Measurements from ENCODE around the gene CD34.
A peak's percentile ranks its signal among the peaks of the same experiment; 100 is the strongest.
"Not testable (repeated sequence)": the region's sequence is repeated elsewhere in the genome, so short reads cannot be mapped to it uniquely, and the experiment has no call there.

CD34 gene

DNA sequence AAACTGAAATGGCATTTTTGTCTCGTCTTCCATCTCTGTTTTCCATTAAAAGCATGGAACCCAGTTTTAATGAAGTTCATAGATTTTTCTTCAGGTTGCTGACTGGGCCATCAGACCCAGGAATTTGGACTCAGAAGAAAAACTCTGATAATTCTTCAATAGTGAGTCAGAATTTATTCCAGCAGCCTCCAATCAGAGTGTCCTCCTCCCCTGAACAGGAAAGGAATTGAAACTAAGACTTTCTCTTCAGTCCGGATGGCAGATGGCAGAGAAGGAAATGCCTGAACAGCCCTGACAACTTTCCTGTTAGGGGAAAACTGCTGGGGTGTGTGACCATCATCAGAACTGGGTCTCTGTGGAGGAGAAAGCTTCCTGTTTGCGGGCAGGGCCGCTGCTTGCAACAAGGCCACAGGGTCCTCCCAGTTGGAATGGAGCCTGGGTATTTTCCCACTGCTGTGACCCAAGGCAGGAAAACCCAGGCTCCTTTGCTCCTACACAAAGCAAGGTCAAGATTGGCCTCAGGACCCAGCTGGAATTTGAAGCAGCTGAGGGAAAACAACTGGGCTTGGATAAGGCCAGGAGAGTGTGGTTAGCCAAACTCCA is 20.7 kb downstream of the CD34 start:
- Mint-ChIP-seq H3K27me3 (peaks cover 25% of the 10 kb centered on the region), H3K36me3 (ENCODE audit: insufficient read depth) (no peaks in the 10 kb centered on the region), H3K4me3 (no peak overlapping the region), H3K27ac (ENCODE audit: low read depth) (no peak overlapping the region), H3K4me1 (peaks cover 4% of the 10 kb centered on the region), H3K9me3 (no peaks in the 10 kb centered on the region)
- ATAC-seq (replicated peaks; ENCODE audit: extremely low read depth, poor library complexity, severe bottlenecking) (no peak), DNase-seq (ENCODE audit: low spot score in 2 of 2) (no peak)

DNA sequence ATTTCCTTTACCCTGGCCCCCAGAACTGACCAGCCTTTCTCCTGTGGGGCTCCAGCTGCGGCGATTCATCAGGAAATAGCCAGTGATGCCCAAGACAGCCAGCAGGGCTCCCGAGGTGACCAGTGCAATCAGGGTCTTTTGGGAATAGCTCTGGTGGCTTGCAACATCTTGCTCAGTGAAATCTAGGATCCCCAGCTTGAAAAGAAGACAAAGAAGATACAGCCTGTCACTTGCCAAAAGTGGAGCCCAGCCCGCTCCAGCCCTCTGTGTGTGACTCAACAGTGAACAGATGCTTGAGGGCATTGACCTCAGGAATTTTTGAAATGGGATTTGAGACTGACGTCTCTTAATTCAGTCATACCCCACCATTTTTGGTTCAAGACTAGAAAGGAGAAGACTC is 22.3 kb downstream of the CD34 start:
- no peak for DNase-seq (ENCODE audit: low spot score in 2 of 2)
- H3K27me3 Mint-ChIP-seq, result peaks cover 25% of the 10 kb centered on the region
- no peaks in the 10 kb centered on the region for H3K9me3 Mint-ChIP-seq
- ATAC-seq (replicated peaks; ENCODE audit: extremely low read depth, poor library complexity, severe bottlenecking), result no peak
- H3K27ac Mint-ChIP-seq (ENCODE audit: low read depth), result no peak overlapping the region
- H3K36me3 Mint-ChIP-seq (ENCODE audit: insufficient read depth), result peaks cover 1% of the 10 kb centered on the region
- no peak overlapping the region for H3K4me3 Mint-ChIP-seq
- peaks cover 20% of the 10 kb centered on the region for H3K4me1 Mint-ChIP-seq

DNA sequence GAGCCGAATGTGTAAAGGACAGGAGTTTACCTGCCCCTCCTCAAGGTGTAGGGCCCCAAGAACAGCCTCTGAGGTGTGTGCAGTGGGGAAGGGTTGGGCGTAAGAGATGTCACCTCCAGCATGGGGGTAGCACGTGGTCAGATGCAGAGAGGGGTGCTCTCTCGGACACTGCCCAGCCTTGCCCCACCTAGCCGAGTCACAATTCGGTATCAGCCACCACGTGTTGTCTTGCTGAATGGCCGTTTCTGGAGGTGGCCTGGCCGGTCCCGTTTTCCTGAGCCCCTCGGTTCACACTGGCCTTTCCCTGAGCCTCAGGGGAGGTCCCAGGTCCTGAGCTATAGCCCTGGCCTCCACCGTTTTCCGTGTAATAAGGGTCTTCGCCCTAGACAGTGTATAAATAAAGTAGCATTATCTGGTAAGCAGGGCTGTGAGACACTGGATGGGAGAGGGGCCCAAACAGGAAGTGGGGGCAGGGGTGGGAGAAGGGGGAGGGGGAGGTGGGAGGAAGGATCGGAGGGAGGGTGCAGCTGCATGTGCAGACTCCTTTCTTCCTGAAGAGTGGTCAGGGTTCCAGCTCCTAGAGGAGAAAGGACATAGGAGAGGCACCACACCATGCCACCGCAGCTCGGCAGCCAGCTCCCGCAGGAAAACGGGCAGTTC is 23.3 kb downstream of the CD34 start:
- no peak for ATAC-seq (replicated peaks; ENCODE audit: extremely low read depth, poor library complexity, severe bottlenecking)
- Mint-ChIP-seq H3K4me3 (no peak overlapping the region), H3K27me3 (peaks cover 21% of the 10 kb centered on the region), H3K36me3 (ENCODE audit: insufficient read depth) (peaks cover 1% of the 10 kb centered on the region), H3K9me3 (no peaks in the 10 kb centered on the region), H3K4me1 (peaks cover 30% of the 10 kb centered on the region), H3K27ac (ENCODE audit: low read depth) (peak overlapping the region; percentile 2)
- DNase-seq (ENCODE audit: low spot score in 2 of 2), result no peak

DNA sequence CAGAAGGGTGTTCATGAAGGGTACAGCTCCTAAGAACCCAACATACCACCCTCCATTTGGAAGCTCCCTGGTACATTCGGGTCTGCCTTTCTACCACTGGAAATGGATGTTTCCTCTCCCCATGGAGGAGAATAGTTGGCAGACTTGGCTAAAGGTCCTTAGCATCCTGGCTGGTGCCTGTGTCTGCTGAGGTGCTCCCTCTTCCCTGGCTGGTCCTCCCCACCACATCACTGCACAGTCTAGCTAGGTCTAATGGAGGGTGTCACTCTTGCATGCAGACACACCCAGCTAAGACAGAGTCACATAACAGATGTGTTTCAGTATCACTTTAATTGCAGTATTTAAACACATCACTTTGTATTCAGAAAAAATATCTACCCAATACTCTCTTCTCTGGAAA is 24.7 kb downstream of the CD34 start:
- Mint-ChIP-seq H3K27me3 (peaks cover 18% of the 10 kb centered on the region), H3K9me3 (no peaks in the 10 kb centered on the region), H3K27ac (ENCODE audit: low read depth) (no peak overlapping the region), H3K36me3 (ENCODE audit: insufficient read depth) (peaks cover 1% of the 10 kb centered on the region), H3K4me1 (peaks cover 38% of the 10 kb centered on the region), H3K4me3 (no peak overlapping the region)
- ATAC-seq (replicated peaks; ENCODE audit: extremely low read depth, poor library complexity, severe bottlenecking) (no peak), DNase-seq (ENCODE audit: low spot score in 2 of 2) (no peak)

DNA sequence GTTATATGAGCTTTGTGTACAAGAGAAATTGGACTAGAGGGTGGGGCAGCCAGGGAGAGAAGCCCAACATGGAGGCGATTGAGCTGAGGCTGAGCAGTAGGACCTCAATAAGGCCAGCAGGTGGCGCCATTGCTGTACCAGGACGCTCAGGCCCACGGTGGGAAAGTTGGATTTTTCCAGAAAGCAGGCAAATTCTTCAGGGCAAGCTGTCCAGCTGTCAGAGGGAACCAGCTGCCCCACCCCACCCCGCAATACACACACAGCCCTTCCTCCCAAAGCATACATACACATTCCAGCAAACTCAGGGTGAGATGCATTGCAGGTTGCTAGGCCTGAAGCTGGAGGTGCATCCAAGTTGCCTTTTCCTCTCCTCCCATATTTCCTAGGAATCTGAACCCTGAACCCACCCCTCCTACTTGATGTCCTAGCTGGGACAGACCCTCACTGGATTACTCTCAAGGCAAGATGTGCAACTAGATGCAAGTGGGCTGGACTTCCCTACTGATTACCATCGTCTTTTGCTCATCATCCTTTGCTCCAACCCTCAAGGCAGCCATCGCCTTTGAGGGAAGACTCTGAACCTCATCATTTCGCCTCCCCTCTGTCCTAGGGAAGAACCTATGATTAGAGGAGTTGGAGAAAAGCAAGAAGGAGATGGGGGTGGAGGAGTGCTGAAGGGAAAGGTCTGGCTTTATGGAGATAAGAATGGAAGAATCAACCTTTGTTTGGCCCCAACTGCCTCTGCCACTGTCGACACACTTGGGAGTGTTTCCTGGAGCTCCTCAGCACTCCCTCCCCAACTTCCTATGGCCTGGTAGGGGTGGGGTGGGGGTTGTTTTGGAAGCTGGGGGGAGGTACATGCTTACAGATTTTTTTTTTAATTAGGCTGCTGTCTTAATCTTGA is 25.5 kb downstream of the CD34 start:
- Mint-ChIP-seq H3K27me3 (peaks cover 18% of the 10 kb centered on the region), H3K27ac (ENCODE audit: low read depth) (peak overlapping the region; percentile 92), H3K36me3 (ENCODE audit: insufficient read depth) (peaks cover 1% of the 10 kb centered on the region), H3K9me3 (no peaks in the 10 kb centered on the region), H3K4me3 (no peak overlapping the region), H3K4me1 (peaks cover 38% of the 10 kb centered on the region)
- peak; percentile 40 for ATAC-seq (replicated peaks; ENCODE audit: extremely low read depth, poor library complexity, severe bottlenecking)
- peak; percentile 44 to 57 for DNase-seq (ENCODE audit: low spot score in 2 of 2)

DNA sequence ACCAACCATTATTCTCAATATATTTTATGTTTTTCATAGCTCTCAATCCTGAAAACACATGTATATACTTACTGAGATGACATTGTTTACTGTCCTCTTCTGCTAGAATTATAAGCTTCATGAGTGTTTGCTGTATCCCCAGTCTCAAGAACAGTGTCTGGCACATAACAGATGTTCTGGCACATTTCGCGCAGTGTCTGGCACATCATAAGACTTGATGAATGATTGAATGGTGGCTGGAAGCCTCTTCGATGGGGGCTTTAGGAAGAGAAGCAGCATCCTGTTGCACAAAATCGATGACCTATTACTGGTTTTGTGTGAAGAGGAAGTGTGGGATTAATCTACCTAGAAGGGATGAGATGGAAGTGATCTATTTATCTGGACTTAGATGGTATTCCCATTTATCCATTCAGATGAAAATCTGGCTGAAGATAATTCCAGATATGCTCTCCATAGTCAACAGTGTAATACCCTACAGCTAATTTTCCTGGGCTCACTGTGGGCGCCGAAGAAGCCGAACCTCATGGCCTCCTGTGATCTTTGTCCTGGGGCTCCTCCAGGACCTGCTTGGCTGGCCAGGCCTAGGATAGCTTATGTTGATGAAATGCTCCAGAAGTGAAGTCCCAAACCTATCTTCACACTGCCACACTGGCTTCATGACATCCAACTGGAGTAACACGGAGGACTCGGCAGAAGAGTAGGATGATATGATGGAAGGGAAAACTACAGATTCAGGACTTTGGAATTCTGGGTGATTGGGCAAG is 26.5 kb downstream of the CD34 start:
- ATAC-seq (replicated peaks; ENCODE audit: extremely low read depth, poor library complexity, severe bottlenecking) (no peak), DNase-seq (ENCODE audit: low spot score in 2 of 2) (no peak)
- Mint-ChIP-seq H3K9me3 (no peaks in the 10 kb centered on the region), H3K36me3 (ENCODE audit: insufficient read depth) (peaks cover 1% of the 10 kb centered on the region), H3K27me3 (peaks cover 15% of the 10 kb centered on the region), H3K4me1 (peaks cover 38% of the 10 kb centered on the region), H3K27ac (ENCODE audit: low read depth) (peak overlapping the region; percentile 92), H3K4me3 (peak overlapping the region; percentile 77)

DNA sequence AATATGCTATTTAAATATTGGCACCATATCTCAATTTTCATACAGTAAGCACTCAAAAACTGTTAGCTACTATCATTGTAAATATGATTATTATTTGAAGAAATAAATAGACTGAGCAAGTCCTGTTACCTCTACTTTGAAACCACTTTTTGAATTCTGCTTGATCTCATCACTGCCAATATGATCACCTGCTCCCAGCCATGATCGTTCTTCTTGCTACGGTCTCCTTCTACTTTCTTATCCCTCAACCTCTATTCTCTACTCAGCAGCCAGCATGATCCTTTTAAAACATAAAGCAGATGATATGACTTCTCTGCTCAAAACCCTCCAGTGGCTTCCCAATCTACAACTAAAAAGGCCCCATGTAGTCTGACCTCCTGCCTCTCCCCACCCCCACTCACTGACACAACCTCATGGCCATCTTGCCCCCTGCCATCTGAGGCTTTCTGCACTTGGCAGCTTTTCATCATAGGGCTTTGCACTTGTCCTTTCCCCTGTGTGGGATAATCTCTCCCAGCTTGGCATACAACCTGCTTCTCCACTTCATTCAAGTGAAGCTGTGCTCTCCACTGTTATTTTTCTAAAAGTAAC is 27.2 kb downstream of the CD34 start:
- Mint-ChIP-seq H3K27me3 (peaks cover 10% of the 10 kb centered on the region), H3K4me1 (peaks cover 38% of the 10 kb centered on the region), H3K36me3 (ENCODE audit: insufficient read depth) (peaks cover 1% of the 10 kb centered on the region), H3K27ac (ENCODE audit: low read depth) (peak overlapping the region; percentile 92), H3K9me3 (no peaks in the 10 kb centered on the region), H3K4me3 (peak overlapping the region; percentile 77)
- peak; percentile 12 for ATAC-seq (replicated peaks; ENCODE audit: extremely low read depth, poor library complexity, severe bottlenecking)
- DNase-seq (ENCODE audit: low spot score in 2 of 2), result no peak

DNA sequence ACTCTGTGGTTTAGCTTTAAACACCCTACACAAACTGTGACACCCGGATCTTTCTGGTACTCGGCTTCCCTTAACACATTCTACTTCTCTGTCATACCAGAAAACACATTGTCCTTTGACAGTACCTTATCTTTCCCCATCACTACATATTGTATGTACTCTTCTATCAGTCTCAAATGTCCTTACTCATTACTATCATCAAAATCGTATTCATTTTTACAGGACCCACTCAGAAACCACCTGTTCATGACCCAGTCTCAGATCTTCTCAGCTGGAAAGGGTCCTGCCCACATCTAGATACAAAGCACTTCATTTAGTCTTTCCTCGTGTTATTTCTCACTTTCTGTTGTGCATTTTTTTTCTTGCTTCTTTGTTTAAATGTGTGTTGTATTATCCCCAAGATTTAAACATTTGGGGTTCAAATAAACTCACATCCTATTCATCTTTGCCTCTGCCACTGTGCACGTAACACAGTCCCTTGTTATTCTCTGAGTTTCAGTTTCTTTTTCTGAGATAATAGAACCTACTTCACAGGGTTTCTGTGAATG is 27.7 kb downstream of the CD34 start:
- Mint-ChIP-seq H3K4me1 (peaks cover 38% of the 10 kb centered on the region), H3K27ac (ENCODE audit: low read depth) (peak overlapping the region; percentile 92), H3K27me3 (peaks cover 10% of the 10 kb centered on the region), H3K36me3 (ENCODE audit: insufficient read depth) (peaks cover 1% of the 10 kb centered on the region), H3K9me3 (no peaks in the 10 kb centered on the region), H3K4me3 (peak overlapping the region; percentile 77)
- DNase-seq (ENCODE audit: low spot score in 2 of 2), result no peak
- peak; percentile 83 for ATAC-seq (replicated peaks; ENCODE audit: extremely low read depth, poor library complexity, severe bottlenecking)

DNA sequence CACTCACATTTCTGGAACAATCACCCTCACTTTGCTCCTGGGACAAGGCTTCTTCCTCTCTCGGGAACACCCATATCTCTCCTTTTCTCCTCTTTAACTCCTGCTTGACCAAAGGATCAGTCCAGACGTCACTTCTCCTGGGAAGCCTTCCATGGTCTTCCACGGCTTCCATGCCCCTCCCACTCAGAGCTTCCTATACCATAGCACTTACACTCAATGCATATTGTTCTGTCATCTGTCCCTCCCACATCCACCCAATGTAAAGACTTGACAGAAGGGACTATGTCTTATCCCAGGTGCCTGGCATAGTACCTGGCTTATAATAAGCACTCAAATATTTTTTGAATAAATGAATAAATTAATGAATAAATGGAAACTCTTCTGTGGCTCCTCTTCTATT is 28.2 kb downstream of the CD34 start:
- no peaks in the 10 kb centered on the region for H3K9me3 Mint-ChIP-seq
- no peak for ATAC-seq (replicated peaks; ENCODE audit: extremely low read depth, poor library complexity, severe bottlenecking)
- peaks cover 38% of the 10 kb centered on the region for H3K4me1 Mint-ChIP-seq
- H3K4me3 Mint-ChIP-seq, result peak overlapping the region; percentile 77
- peaks cover 1% of the 10 kb centered on the region for H3K36me3 Mint-ChIP-seq (ENCODE audit: insufficient read depth)
- peak overlapping the region; percentile 92 for H3K27ac Mint-ChIP-seq (ENCODE audit: low read depth)
- no peak for DNase-seq (ENCODE audit: low spot score in 2 of 2)
- peaks cover 10% of the 10 kb centered on the region for H3K27me3 Mint-ChIP-seq

DNA sequence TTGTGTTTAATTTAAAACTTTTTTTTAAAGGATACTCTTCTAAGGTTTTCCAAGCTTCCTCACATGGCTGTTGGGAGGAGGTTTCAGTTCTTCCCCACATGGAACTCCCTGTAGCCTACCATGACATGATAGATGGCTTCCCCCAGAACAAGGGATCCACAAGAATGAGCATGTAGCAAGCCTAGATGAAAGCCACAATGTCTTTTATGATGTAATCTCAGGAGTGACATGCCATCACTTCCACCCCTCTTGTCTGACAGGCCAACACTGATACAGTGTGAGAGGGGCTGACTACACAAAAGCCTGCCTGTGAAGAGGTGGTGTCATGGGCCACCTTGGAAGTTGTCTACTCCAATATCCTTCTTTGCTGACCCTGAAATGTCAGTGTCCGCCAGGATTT is 32.0 kb downstream of the CD34 start:
- no peak for DNase-seq (ENCODE audit: low spot score in 2 of 2)
- Mint-ChIP-seq H3K27me3 (no peaks in the 10 kb centered on the region), H3K9me3 (no peaks in the 10 kb centered on the region), H3K27ac (ENCODE audit: low read depth) (no peak overlapping the region), H3K4me1 (peaks cover 37% of the 10 kb centered on the region), H3K36me3 (ENCODE audit: insufficient read depth) (peaks cover 3% of the 10 kb centered on the region), H3K4me3 (no peak overlapping the region)
- no peak for ATAC-seq (replicated peaks; ENCODE audit: extremely low read depth, poor library complexity, severe bottlenecking)

DNA sequence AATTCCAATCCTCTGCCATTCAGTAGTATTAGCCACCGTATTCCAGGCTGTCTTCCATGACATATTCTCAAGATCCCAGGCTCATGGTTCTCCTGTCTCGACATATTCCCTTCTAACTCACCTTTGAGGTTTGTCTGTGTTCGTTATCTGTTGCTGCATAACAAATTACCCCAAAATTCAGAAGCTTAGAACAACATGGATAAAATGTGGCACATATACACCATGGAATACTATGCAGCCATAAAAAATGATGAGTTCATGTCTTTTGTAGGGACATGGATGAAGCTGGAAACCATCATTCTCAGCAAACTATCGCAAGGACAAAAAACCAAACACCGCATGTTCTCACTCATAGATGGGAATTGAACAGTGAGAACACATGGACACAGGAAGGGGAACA is 33.0 kb downstream of the CD34 start:
- H3K4me1 Mint-ChIP-seq, result peaks cover 37% of the 10 kb centered on the region
- not testable (repeated sequence) for H3K4me3 Mint-ChIP-seq; H3K27me3 Mint-ChIP-seq; H3K27ac Mint-ChIP-seq (ENCODE audit: low read depth); H3K9me3 Mint-ChIP-seq; DNase-seq (ENCODE audit: low spot score in 2 of 2); ATAC-seq (replicated peaks; ENCODE audit: extremely low read depth, poor library complexity, severe bottlenecking); H3K36me3 Mint-ChIP-seq (ENCODE audit: insufficient read depth)

DNA sequence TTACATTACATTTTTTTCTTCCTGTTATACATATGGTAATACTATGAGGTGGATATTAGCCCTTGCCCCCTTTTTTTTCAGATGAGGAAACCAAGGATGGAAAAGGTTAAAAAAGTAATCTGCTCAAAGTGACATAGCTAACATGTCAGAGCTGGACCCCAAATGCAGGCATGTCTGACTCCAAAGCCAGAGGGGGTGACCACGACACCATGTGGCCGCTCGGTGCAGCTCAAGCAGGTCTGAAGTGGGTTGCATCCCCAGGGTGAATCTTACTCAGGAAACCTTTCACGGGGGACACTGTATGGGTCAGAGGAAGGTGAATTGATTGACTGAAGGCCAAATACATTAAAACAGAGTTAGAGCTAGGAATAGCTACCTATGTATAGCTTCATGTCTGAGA is 34.8 kb downstream of the CD34 start:
- DNase-seq (ENCODE audit: low spot score in 2 of 2) (no peak), ATAC-seq (replicated peaks; ENCODE audit: extremely low read depth, poor library complexity, severe bottlenecking) (no peak)
- no peaks in the 10 kb centered on the region for H3K27me3 Mint-ChIP-seq
- H3K36me3 Mint-ChIP-seq (ENCODE audit: insufficient read depth), result peaks cover 2% of the 10 kb centered on the region
- H3K4me3 Mint-ChIP-seq, result no peak overlapping the region
- no peak overlapping the region for H3K27ac Mint-ChIP-seq (ENCODE audit: low read depth)
- no peaks in the 10 kb centered on the region for H3K9me3 Mint-ChIP-seq
- peaks cover 41% of the 10 kb centered on the region for H3K4me1 Mint-ChIP-seq

Measured in central memory CD8-positive, alpha-beta T cell (primary cell).